ENCODE data around the gene NFATC1. TPM values are rescaled to one million over a fixed set of nuclear protein-coding genes. Genes with fewer than 3 reads are reported as not detected.

NFATC1 gene

Small RNAs within 50 kb of the gene (small RNA-seq; reads per million reads assigned to genes)
- gene AC018445.2, result not detected
